Renal cortex interstitium (tissue), 15 donors: ENCODE results near the gene PRPSAP2. TPM values are rescaled to one million over a fixed set of nuclear protein-coding genes. Genes with fewer than 3 reads are reported as not detected.
"Not testable (repeated sequence)": the region's sequence is repeated elsewhere in the genome, so short reads cannot be mapped to it uniquely, and the experiment has no call there.

Experiments used
- DNase-seq, 11 donors: peaks; one replicate each; pipeline ENCODE4 v3.0.0-alpha.2; 2013; ENCODE audit warnings: low read depth in 9 of 11, low spot score in 4 of 11; ENCODE audit errors: extremely low read depth in 1 of 11
- long read RNA-seq, 16 experiments: transcript quantifications; one replicate each; lab custom pipeline, GENCODE V29; 2026
- polyA plus RNA-seq, 3 donors: library from polyadenylated mRNA; unstranded; fragments of 120-200 nt; gene quantifications; one replicate each; pipeline ENCODE4 v1.2.1, GENCODE V29; 2013; ENCODE audit not compliant: insufficient read length in 3 of 3

Gene PRPSAP2
- polyA plus RNA-seq: 10 to 100 TPM; 49.5 to 64.4 (median 53.7) TPM
- long read RNA-seq, donor 1, transcript PRPSAP2-201 (12 exons, 1,910 nt): major isoform, 5 of 17 reads
- long read RNA-seq, donor 1, partial matches to known transcripts: 11 of 17 reads
- long read RNA-seq, donor 1, other reads (novel, unspliced or antisense): 0 of 17 reads
- long read RNA-seq, donor 2, transcript PRPSAP2-201 (12 exons, 1,910 nt): major isoform, 6 of 7 reads
- long read RNA-seq, donor 2, partial matches to known transcripts: 0 of 7 reads
- long read RNA-seq, donor 2, other reads (novel, unspliced or antisense): 0 of 7 reads
- long read RNA-seq, donor 3, transcript PRPSAP2-201 (12 exons, 1,910 nt): major isoform, 13 of 31 reads
- long read RNA-seq, donor 3, partial matches to known transcripts: 10 of 31 reads
- long read RNA-seq, donor 3, other reads (novel, unspliced or antisense): 7 of 31 reads
- long read RNA-seq, donor 4, partial matches to known transcripts: 0 of 4 reads
- long read RNA-seq, donor 4, other reads (novel, unspliced or antisense): 0 of 4 reads
- long read RNA-seq, donor 5: 0 reads
- long read RNA-seq, donor 6, transcript PRPSAP2-201 (12 exons, 1,910 nt): major isoform, 8 of 24 reads
- long read RNA-seq, donor 6, partial matches to known transcripts: 14 of 24 reads
- long read RNA-seq, donor 6, other reads (novel, unspliced or antisense): 0 of 24 reads
- long read RNA-seq, donor 7, transcript PRPSAP2-201 (12 exons, 1,910 nt): major isoform, 14 of 15 reads
- long read RNA-seq, donor 7, partial matches to known transcripts: 0 of 15 reads
- long read RNA-seq, donor 7, other reads (novel, unspliced or antisense): 0 of 15 reads
- long read RNA-seq, donor 8: 0 reads
- long read RNA-seq, donor 9, transcript PRPSAP2-201 (12 exons, 1,910 nt): major isoform, 5 of 5 reads
- long read RNA-seq, donor 9, partial matches to known transcripts: 0 of 5 reads
- long read RNA-seq, donor 9, other reads (novel, unspliced or antisense): 0 of 5 reads
- long read RNA-seq, donor 10, transcript PRPSAP2-201 (12 exons, 1,910 nt): major isoform, 5 of 13 reads
- long read RNA-seq, donor 10, partial matches to known transcripts: 7 of 13 reads
- long read RNA-seq, donor 10, other reads (novel, unspliced or antisense): 0 of 13 reads
- long read RNA-seq, donor 11, transcript PRPSAP2-201 (12 exons, 1,910 nt): major isoform, 9 of 9 reads
- long read RNA-seq, donor 11, partial matches to known transcripts: 0 of 9 reads
- long read RNA-seq, donor 11, other reads (novel, unspliced or antisense): 0 of 9 reads
- long read RNA-seq, donor 12, partial matches to known transcripts: 12 of 14 reads
- long read RNA-seq, donor 12, other reads (novel, unspliced or antisense): 0 of 14 reads
- long read RNA-seq, donor 13: 0 reads
- long read RNA-seq, donor 14, transcript PRPSAP2-201 (12 exons, 1,910 nt): major isoform, 6 of 27 reads
- long read RNA-seq, donor 14, partial matches to known transcripts: 19 of 27 reads
- long read RNA-seq, donor 14, other reads (novel, unspliced or antisense): 0 of 27 reads
- long read RNA-seq, donor 15, transcript PRPSAP2-201 (12 exons, 1,910 nt): major isoform, 5 of 7 reads
- long read RNA-seq, donor 15, partial matches to known transcripts: 0 of 7 reads
- long read RNA-seq, donor 15, other reads (novel, unspliced or antisense): 0 of 7 reads
- long read RNA-seq, donor 16, transcript PRPSAP2-201 (12 exons, 1,910 nt): major isoform, 20 of 63 reads
- long read RNA-seq, donor 16, partial matches to known transcripts: 29 of 63 reads
- long read RNA-seq, donor 16, other reads (novel, unspliced or antisense): 7 of 63 reads

- DNase-seq: peak; percentile 63 to 94 (median 88)
Observed at GRCh38 chr17:18857864-18858566, at the start of gene PRPSAP2. PRPSAP2 (plus strand) TSS chr17:18858131; CDS start chr17:18865834, 7,703 bp downstream.

GRCh38 chr17:18815924-18816323 is 42.0 kb upstream of the PRPSAP2 start:
- not testable (repeated sequence) for DNase-seq

DNA sequence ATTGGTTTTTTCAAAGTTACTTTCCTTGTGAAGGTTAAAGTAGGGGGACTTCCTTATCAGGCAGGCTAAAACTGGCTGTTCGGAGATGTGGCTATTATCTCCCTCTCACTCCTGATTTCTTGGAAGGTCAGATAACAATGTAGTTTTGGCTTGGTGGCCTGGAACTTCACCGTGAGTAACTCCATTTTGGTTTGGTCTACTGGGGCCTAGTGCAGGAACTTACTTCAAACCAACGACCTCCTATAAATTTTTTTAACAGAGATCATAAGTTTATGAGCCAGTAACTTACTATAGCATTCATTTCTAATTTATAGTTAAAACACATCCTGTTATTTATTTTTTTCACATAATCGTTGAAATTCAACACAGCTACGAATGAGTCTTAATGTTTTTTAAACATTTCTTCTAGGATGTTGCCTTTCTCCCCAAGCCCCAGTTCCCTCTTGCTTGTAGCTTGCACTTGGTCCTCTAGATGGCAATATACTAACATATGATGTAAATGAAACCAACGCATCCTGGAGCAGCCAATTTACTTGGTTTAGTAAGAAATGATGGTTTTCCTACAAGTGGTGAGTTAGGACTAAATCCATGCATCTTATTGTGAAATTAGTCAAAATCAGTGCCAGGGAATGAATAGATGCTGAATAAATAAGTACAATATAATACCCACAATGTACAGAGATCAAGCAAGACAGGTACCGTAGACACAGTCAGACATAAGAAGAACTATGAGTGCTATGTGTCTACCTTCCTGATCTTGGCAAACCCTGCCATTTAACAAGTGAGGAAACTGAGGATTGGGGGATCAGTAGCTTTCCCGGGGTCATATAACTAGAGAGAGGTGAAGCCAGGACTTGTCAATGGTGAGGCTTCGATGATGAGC is 41.2 kb upstream of the PRPSAP2 start:
- DNase-seq: peak in 10 of 11 donors; percentile 16 to 56 (median 36)

DNA sequence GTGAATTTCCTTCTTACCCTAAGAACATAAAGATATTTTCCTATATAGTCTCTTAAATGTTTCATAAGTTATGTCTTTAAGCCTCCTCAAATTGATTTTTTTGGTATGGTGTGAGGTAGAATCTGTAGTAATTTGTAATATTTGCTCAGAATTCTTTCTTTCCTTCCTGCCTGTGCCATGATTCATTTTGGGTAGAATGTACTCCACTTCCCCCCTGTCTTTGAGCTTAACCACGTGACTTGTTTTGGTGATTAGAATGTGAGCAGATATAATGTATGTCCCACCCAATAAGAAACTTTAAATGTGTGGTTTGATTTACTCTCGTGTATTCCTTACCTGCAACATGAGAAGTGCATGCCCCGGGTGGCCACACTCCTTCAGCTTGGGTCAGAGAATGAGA is 36.5 kb upstream of the PRPSAP2 start:
- not testable (repeated sequence) for DNase-seq

DNA sequence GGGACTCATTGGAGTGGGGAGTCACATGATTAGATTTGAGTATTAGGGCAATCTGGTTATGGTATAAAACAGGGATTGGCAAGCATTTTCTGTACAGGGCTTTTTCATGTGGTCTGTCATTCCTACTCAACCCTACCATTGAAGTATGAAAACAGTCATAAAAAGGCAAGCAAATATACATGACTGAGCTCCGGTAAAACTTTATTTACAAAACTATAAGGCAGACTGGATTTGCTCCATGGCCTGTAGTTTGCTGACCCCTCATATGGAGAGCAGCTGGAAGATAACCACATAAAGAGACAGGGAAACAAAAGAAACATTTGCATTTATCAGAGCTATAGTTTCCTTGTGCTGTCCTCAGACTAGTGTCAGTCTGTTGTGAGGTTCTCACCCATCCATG is 30.3 kb upstream of the PRPSAP2 start:
- not testable (repeated sequence) for DNase-seq

DNA sequence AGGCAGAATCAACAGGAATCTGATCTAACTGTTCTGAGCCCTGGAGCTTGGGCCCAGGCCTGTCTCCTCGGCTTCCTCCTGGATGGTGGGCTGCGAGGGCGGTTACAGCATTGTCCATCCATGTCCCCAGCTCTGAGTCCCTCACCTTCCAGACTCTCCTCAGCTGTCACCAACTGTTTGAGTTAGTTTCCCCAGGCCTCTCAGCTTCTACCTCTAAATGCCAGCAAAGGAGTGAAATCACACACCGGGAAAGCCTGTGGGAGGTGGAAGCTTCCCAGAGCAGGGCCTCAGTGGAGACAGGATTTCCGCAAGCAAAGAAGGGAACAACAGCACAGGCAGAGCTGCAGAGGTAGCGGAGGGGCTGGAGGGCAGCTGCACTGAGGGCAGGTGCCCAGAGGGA is 9.4 kb upstream of the PRPSAP2 start:
- no peak for DNase-seq

DNA sequence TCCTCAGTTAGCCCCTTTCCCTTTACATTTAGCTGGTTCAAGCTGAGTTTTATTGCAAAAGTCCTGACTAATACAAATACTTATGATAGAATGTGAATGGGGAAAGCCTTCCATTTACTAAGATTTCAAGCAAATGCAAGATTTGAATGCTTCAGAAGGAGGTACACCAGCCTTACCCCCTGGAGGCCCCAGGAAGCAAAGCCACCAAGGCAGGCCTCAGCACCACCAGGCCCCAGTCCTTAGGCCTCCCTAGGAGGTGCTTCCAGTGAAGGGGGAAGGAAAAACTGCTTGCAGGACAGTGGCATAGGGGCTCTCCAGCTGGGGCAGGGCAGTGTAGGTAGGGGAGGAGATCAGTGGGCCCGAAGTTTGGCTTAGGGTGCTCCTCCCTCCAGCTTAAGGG is 7.3 kb upstream of the PRPSAP2 start:
- DNase-seq: no peak

GRCh38 chr17:18851201-18851600 is 6.7 kb upstream of the PRPSAP2 start:
- no peak for DNase-seq

- no peak for DNase-seq
Observed at GRCh38 chr17:18854956-18855355, 3.0 kb upstream of the PRPSAP2 start.

GRCh38 chr17:18855831-18856569 is 1.9 kb upstream of the PRPSAP2 start:
- peak; percentile 86 to 96 (median 91) for DNase-seq

DNA sequence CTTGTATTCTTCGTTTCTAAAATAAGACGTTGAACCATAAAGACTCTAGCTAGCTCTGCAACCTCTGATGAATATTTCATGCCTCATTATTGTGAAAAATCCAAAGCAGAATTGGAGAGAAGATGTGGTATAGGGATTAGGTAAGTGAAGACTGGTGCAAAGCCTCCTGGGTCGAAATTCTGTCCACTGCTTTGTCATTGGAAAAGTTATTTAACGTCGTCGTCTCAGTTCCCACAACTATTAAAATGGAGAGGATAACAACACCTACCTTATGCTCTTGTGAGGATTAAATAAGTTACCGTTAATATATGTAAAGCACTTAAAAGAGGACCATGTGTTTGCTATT is 1.4 kb upstream of the PRPSAP2 start:
- no peak for DNase-seq

DNA sequence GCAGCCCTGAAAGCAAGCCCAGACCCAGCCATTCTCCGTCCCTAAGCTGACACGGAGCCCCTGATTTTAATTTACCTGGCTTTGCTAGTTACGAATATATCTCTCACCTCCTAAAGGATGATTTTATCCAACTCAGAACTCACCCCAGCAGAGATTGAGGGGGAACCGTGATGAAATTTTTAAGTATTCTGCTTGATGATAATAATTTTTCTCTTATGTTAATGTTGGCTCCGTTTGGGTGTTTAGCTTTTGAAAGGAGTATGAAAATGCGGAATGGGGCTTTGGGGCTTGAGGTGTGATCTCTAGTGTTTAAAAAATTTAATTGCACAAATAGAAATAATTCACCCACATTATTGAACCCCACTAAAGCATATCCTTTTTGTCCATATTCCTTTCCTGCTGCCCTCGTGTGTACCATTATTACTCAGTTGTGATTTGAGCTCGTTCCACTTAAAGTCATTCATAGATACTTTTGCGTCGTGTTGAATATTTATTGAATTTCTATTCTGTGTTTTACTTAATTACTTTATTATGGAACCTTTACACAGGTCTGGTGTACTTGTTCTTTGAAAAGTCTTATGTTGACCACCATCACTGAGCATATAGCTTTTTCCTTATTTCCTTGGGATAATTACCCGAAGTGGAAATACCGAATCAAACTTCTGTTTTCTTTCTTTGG is 775 bp downstream of the PRPSAP2 start:
- DNase-seq: peak in 2 of 11 donors; percentile 25

DNA sequence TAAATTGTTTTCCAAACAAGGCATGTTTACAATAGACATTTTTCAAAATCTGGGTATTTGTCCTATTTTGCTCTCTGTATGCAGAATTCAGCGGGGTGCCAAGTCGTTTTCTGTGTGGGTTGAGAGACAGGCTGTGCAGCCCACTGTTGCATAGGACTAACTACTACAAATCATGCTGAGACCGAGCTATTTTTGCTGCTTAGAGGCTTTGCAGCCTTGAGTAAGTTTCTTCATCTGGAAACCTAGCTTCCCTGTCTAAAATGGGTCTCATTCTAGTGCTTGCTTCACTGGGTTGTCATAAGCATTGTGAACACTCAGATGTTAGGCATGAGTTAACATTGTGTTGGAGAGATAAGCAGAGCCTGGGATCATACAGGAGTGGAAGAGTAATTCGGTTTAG is 1.3 kb downstream of the PRPSAP2 start:
- no peak for DNase-seq

- no peak for DNase-seq
Observed at GRCh38 chr17:18860161-18860972, 2.4 kb downstream of the PRPSAP2 start.

GRCh38 chr17:18862011-18862410 is 4.1 kb downstream of the PRPSAP2 start:
- no peak for DNase-seq
